Effector CD4-positive, alpha-beta T cell (primary cell): Measurements from ENCODE around the gene ZNF462.

Experiments
- DNase-seq: peaks from one replicate; pipeline ENCODE4 v3.0.0-alpha.2; 2020

The ZNF462 gene

DNA sequence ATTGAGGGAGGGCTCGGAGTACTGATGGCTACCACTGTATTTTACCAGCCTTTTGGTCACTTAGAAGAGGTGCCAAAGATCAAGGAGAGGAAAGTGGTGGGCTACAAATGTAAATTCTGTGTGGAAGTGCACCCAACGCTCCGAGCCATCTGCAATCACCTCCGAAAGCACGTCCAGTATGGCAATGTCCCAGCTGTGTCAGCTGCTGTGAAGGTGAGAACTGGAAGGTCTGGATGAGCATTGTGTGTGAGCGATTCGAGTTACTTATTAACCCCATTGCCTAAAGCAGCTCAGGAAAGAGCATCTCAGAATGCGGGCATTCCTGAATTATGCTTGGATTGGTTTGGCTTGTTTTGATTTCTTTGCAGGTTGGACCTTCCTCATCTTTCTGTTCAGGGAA, 67.5 kb downstream of the ZNF462 start:
- DNase-seq = no peak

DNA sequence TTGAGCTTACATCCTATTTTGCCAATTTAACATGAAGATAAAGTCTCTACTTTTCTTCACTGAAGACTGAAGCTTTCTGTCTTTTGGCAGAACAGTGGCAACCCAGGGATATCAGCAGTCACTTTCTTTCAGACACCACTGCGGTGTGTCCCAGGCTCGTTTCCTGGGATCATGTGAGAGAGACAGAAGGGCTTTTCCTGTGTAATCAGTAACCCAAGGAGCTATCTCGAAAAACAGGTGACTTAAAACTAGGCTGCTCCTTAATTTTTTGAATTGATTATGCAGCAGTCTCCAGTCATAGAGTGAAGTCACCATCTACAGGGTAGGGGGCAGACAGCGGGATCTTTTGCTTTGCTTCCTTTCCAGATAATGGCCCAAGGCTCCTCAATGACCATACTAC, 68.5 kb downstream of the ZNF462 start:
- no peak for DNase-seq

- DNase-seq = no peak
These were observed 69.2 kb downstream of the ZNF462 start for GRCh38 chr9:106932178-106932577.

DNA sequence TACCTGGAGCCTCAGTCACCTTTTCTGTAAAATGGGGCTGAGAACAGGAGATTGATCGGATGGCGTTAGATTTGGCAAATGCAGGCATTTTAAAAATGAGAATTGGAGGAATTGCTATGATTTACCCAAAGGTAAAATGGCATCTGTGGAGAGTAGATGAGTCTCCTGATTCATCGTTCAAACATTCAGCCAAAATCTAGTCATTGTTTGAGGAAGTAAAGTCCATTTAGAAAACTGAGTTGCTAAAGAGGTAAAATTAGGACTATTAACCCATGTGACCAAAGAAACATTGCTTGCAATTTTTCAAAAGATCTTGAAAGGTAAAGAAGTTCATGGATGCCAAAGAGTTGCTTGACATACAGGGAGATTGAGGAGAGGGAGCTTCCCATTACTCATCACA, 69.7 kb downstream of the ZNF462 start:
- DNase-seq = no peak

- no peak for DNase-seq
These were observed 70.5 kb downstream of the ZNF462 start for GRCh38 chr9:106933470-106933869.

- no peak for DNase-seq
These were observed 71.7 kb downstream of the ZNF462 start for GRCh38 chr9:106934442-106935238.

- DNase-seq = no peak
These were observed 73.7 kb downstream of the ZNF462 start for GRCh38 chr9:106936680-106937079.

DNA sequence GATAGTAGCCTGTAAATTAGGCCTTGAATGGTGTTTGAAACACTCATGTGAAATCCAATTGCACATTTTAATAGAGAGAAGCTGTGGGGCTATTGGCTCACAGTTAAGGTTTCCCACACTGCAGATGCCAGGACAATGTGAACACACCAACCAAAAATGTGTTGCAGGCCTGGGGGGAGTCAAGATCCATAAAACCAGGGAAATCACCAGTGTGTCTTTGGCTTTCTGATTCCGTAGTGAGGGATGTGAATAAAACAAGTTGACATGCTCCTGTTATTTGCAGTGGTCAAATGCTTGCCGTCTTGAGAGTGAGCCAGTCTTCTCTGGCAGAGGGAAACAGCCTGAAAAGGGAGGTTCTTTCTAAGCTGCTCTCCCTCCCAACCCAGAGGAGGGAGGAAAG, 79.0 kb downstream of the ZNF462 start:
- no peak for DNase-seq

DNA sequence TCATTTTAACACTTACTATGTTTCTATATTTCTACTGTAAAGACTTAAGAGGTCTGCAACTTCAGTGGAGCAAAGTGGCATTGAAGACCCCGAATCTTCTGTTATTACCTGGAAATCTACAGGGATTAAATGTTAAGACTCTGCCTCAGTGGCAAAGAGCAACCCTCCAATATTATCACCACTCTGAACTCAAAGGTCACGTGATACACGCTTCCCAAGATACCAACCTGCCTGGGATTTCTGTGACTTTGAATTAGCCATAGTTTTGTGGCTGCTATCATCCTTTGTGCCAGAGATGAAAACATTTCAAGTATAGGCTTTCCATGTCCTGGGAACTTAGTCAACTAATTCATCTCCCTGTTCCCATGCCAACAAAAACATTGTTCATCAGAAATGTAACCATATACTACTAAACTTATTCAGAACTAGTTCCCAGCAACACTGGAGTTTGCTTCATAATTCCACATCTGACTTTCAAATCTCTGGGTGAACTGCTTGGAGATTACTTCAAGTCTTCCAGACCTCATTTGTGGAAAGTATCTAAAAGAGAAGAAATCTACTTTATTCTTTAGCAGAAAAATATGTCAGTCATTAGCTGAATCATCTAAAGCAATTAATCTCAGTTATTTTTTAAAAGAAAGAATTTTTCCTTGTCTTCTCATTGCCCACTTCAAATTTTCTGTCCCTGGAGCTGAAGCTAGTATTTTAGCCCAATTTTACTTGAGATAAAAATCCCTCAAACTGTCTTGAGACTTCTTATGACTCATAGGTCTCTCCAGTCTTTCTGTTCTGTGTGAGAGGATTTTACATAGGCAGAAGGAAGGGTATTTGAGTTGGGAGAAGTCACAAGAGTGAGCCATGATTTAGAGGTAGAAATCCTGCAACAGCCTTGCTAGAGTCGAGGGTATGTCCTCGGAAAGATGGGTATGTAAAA, 83.0 kb downstream of the ZNF462 start:
- DNase-seq = no peak

DNA sequence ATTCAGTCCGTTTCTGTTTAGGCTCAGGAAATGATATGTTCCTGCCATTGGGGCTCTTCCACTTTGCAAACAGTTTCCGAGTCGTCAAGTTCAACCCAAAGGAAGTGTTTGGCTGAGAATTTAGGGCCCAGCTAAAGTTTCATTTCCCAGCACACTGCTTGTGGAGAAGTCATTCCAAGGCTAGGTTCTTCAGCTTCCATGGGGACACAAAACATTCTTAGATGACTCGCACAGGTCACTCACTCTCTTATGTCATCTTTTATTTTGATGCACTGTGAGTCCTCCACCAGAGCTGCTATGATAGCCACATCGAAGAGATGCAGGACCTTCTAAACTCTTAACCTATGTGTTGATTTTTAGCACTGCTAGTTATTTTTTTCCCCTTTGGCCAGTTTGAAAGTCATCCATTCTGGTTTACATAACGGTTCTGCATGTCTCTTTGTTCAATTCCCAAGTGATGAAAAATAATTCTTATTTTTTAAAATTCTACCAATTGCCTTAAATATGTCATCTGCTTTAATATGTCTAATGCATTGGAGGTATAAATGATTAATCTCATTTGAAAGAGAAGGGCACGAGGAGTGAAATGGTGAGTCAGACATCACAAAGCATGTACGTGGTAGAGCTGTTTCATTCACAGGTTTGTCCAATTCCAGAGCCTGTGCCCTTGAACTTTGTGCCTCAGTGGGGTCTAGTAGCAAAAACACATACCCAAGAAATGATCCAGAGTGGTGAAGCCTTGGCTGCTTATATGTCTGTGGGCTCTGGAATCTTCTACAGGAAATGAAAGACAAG, 84.3 kb downstream of the ZNF462 start:
- no peak for DNase-seq

GRCh38 chr9:106953174-106953573, 90.2 kb downstream of the ZNF462 start:
- DNase-seq = no peak

DNA sequence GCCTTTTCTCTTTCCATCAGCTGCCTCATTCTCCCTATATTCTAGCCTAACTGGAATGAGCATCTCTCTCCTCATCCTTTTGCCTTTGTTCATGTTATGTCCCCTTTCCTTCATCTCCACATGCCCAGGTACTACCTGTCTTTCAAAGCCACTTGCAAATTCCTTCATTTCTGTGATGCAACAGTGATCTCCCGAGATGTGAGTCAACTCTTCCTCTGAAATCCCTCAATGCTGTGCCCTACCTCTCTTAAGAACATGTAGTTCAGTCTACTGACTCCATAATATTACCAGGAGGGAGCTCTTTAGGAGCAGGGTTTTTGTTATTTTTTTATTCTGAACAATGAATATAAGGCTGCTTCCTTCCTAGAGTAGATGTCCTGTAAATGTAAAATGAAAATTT, 91.6 kb downstream of the ZNF462 start:
- no peak for DNase-seq

DNA sequence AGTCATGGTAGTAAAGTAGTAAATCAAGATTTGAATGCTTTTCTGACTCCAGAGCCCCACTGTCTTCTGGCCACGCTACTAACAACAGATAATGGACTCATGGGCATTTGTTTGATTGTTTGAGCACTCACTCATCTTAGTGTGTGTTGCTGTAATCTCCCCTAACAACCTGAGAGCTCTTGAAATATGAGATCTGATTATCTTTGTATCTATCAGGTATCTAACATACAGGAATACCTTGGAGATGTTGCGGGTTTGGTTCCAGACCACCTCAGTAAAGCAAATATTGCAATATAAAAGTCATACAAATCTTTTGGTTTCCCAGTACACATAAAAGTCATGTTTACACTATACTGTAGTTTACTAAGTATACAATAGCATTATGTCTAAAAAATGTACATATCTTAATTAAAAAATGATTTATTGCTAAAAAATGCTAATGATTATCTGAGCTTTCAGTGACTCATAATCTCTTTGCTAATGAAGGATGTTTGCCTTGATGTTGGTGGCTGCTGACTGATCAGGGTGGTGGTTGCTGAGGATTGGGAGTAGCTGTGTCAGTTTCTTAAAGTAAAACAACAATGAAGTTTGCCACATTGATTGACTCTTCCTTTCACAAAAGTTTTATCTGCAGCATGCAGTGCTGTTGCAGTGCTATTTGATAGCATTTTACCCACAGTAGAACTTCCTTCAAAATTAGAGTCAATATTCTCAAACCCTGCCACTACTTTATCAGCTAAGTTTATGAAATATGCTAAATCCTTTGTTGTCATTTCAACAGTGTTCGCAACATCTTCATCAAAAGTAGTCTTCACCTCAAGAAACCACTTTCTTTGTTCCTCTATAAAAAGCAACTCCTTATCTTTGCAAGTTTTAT, 92.2 kb downstream of the ZNF462 start:
- DNase-seq = no peak

- DNase-seq = no peak
These were observed 94.0 kb downstream of the ZNF462 start for GRCh38 chr9:106956971-106957370.

DNA sequence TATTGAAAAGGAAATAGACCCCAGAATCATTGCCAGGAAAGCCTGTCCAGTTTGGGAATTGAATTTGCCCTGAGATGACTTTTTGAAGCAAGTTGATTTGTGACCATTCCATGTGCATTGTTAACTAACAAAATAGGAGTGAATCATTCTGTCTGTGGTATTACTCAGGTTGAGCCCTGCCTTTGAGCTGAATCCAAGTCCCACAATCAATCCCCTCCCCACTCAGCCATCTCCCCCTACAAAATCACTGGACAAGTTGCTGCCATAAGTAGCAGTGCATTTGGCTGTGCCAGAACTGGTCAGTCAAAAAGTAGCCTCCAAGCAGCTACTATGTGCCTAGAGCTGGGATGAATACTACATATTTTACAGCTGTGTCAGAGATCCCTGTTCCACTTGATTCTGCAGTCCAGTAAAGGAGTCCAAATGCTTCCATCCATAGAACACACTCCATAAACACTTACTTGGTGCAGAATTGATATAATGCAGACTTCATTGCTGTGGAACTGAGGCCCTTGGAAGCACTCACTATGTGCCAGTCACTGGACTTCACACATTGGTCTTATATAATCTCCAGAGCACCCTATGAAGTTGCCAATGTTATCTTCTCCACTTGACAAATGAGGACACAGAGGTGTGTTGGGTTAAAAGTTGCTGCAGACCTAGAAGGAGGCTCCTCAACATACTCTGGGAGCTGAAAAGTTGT, 96.1 kb downstream of the ZNF462 start:
- no peak for DNase-seq

DNA sequence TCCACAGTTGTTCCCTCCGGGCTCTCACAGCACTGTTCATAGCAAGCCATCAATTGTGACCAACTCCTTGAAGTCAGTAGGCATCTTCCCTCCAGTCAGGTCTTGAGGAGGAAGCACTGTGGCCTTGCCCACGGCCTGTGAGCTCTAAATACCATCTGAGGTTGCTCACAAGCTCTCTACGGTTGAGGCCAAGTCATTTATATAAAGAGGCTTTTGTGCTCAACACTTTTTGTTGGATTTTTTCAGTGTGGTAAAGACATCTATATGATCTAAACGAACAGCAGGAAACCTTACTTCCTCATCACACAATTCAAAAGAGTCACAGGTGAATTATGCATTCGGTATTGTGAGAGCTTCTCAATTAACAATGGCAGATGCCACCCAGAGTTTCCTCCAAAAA, 97.3 kb downstream of the ZNF462 start:
- DNase-seq = no peak

DNA sequence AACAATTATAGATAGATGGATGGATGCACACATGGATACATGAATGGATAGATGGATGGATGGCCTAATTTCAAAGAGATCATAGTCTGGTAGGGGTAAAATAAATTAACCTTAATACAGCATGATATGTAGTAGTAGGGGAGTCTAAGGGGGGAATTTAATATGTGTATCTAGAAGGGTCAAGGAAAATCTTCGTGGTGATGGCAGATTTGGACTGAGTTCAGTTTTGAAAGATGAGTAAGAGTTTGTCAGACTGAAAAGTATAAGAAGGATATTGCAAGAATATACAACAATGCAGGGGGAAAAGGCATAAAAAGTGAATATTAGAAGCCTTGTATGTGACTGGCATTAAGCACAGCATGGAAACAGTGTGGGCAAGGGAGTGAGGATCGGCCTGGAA, 98.7 kb downstream of the ZNF462 start:
- DNase-seq = no peak

DNA sequence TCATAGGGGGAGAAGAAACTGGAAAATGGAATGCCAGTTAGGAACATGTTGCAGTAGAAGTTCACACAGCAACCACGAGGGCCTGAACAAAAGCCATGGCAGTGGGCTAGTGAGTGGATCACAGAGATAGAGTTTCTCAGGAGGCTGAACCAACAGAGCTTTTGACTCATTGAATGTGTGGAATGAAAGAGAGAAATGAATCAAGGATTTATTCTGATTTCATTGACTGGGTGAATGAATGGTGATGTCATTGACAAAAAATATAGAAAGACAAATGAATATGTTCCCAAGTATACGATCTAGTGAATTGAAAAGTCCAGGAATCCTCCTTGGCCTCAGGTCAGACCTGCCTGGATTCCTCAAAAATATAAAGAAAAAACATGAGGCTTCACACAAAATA, 99.2 kb downstream of the ZNF462 start:
- no peak for DNase-seq

GRCh38 chr9:106962615-106963363, 99.8 kb downstream of the ZNF462 start:
- no peak for DNase-seq

GRCh38 chr9:106963684-106964083, 100.7 kb downstream of the ZNF462 start:
- DNase-seq = no peak

- DNase-seq = no peak
These were observed 101.4 kb downstream of the ZNF462 start for GRCh38 chr9:106964329-106964728.
